Mesenchymal stem cell (in vitro differentiated cells and primary cell): ENCODE data around the gene KRTAP3-2.

Experiments used
- DNase-seq: peaks from one replicate; pipeline ENCODE4 v3.0.0-alpha.2; 2013
- H2AFZ ChIP-seq: one replicate; pipeline ENCODE4 v1.6.1; 2013; ENCODE audit warnings: low read depth, mild to moderate bottlenecking, control low read depth, inconsistent platforms, low read length, moderate library complexity
- H2AK5ac ChIP-seq: 2 replicates; pipeline ENCODE4 v1.6.1; 2013; ENCODE audit warnings: low read length, moderate library complexity, mild to moderate bottlenecking, inconsistent platforms; ENCODE audit not compliant: severe bottlenecking
- H2BK120ac ChIP-seq: one replicate; pipeline ENCODE4 v1.6.1; 2013; ENCODE audit warnings: low read depth, mild to moderate bottlenecking, inconsistent platforms, low read length, moderate library complexity
- H2BK12ac ChIP-seq, 2 experiments: one replicate each; pipeline ENCODE4 v1.6.1; 2013; ENCODE audit warnings: inconsistent platforms in 2 of 2, low read length in 2 of 2, mild to moderate bottlenecking in 2 of 2, moderate library complexity in 2 of 2, control low read depth in 1 of 2
- H2BK15ac ChIP-seq: one replicate; pipeline ENCODE4 v1.6.1; 2013; ENCODE audit warnings: mild to moderate bottlenecking, low read depth, inconsistent platforms; ENCODE audit not compliant: poor library complexity, severe bottlenecking
- H2BK5ac ChIP-seq: 2 replicates; pipeline ENCODE4 v1.6.1; 2013; ENCODE audit warnings: low read depth, mild to moderate bottlenecking, low read length, control low read depth, inconsistent platforms; ENCODE audit not compliant: poor library complexity, severe bottlenecking
- H3K14ac ChIP-seq, 2 experiments: one replicate each; pipeline ENCODE4 v1.6.1; 2013; ENCODE audit warnings: inconsistent platforms in 2 of 2, low read length in 2 of 2, control low read depth in 1 of 2, mild to moderate bottlenecking in 1 of 2, moderate library complexity in 1 of 2
- H3K18ac ChIP-seq, 2 experiments: one replicate each; pipeline ENCODE4 v1.6.1; 2013; ENCODE audit warnings: inconsistent platforms in 2 of 2, low read length in 2 of 2, control low read depth in 1 of 2, low read depth in 1 of 2, mild to moderate bottlenecking in 1 of 2
- H3K23ac ChIP-seq, 2 experiments: one replicate each; pipeline ENCODE4 v1.6.1; 2013; ENCODE audit warnings: inconsistent platforms in 2 of 2, low read length in 2 of 2, mild to moderate bottlenecking in 2 of 2, moderate library complexity in 2 of 2, control low read depth in 1 of 2
- H3K27ac ChIP-seq: 2 replicates; pipeline ENCODE4 v1.5.1; 2013; ENCODE audit warnings: mild to moderate bottlenecking, moderate library complexity, low read length, control low read depth, inconsistent platforms; ENCODE audit not compliant: poor library complexity, severe bottlenecking
- H3K27me3 ChIP-seq, 2 experiments: 2 replicates each; pipeline versions ENCODE4 v1.6.1 to v1.7.0; 2013; ENCODE audit warnings: low read length in 2 of 2, mild to moderate bottlenecking in 2 of 2, moderate library complexity in 2 of 2, control low read depth in 1 of 2, inconsistent platforms in 1 of 2; ENCODE audit not compliant: control insufficient read depth in 1 of 2, insufficient read depth in 1 of 2
- H3K36me3 ChIP-seq, 2 experiments: 2 replicates each; pipeline versions ENCODE4 v1.6.1 to v1.7.0; 2013; ENCODE audit warnings: low read length in 2 of 2, control low read depth in 1 of 2, inconsistent platforms in 1 of 2, low read depth in 1 of 2, mild to moderate bottlenecking in 1 of 2; ENCODE audit not compliant: insufficient read depth in 2 of 2, control insufficient read depth in 1 of 2
- H3K4ac ChIP-seq, 2 experiments: one replicate each; pipeline ENCODE4 v1.6.1; 2013; ENCODE audit warnings: inconsistent platforms in 2 of 2, low read length in 2 of 2, mild to moderate bottlenecking in 2 of 2, moderate library complexity in 2 of 2, control low read depth in 1 of 2, low read depth in 1 of 2
- H3K4me1 ChIP-seq: 2 replicates; pipeline ENCODE4 v1.6.1; 2013; ENCODE audit warnings: low read depth, low read length, control low read depth; ENCODE audit not compliant: control insufficient read depth, insufficient read depth
- H3K4me2 ChIP-seq: 2 replicates; pipeline ENCODE4 v1.6.1; 2013; ENCODE audit warnings: low read length, mild to moderate bottlenecking, inconsistent platforms; ENCODE audit not compliant: poor library complexity, severe bottlenecking
- H3K4me3 ChIP-seq, 2 experiments: 2 replicates each; pipeline versions ENCODE4 v1.5.1 to v1.7.0; 2013; ENCODE audit warnings: low read length in 2 of 2, mild to moderate bottlenecking in 2 of 2, control low read depth in 1 of 2, low read depth in 1 of 2; ENCODE audit not compliant: insufficient read depth in 1 of 2
- H3K79me1 ChIP-seq: replicated peaks from 2 replicates; pipeline ENCODE4 v1.6.1; 2013; ENCODE audit warnings: mild to moderate bottlenecking, control low read depth, low read length, inconsistent platforms; ENCODE audit not compliant: poor library complexity, severe bottlenecking
- H3K9ac ChIP-seq: 2 replicates; pipeline ENCODE4 v1.7.0; 2013; ENCODE audit warnings: mild to moderate bottlenecking, low read length, moderate library complexity
- H3K9me3 ChIP-seq: 2 replicates; pipeline ENCODE4 v1.7.0; 2013; ENCODE audit warnings: mild to moderate bottlenecking, low read length; ENCODE audit not compliant: control insufficient read depth
- H4K8ac ChIP-seq: one replicate; pipeline ENCODE4 v1.6.1; 2013; ENCODE audit warnings: inconsistent platforms, mild to moderate bottlenecking, low read length, moderate library complexity
- H4K91ac ChIP-seq: one replicate; pipeline ENCODE4 v1.6.1; 2013; ENCODE audit warnings: mild to moderate bottlenecking, low read length, inconsistent platforms
- WGBS: methylation state at CpG from one replicate; pipeline ENCODE4 v1.1.7; 2013; ENCODE audit warnings: mixed read lengths; 5-methylcytosine and 5-hydroxymethylcytosine counted together

KRTAP3-2 gene

DNA sequence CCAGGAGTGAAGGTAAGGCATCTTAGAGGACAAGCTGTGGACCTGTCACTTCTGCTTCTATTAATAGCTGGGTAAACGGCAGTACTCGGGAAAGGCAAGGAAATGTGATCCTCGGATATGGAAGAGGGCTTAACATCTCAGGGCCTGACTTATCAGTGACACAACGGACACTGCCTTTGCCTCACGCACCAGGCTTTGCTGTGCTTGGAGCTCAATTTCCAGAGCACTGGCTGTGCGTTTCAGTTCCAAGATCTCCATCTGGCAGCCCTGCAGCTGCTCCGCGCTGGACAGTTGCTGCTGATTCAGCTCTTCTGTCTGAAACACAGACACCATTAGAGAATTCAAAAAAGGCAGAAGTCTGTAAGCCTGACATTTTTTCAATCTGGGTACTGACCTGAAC, 19.1 kb downstream of the KRTAP3-2 start:
- H3K79me1 ChIP-seq, result no peaks in the 10 kb centered on the region
- no peak overlapping the region for H4K91ac ChIP-seq
- H2BK12ac ChIP-seq, result no peak overlapping the region
- WGBS, result 17% methylated on average over 8 of the region's 8 CpGs
- H3K4ac ChIP-seq, result no peak overlapping the region
- H3K23ac ChIP-seq, result no peak overlapping the region
- no peak overlapping the region for H2BK120ac ChIP-seq
- H3K18ac ChIP-seq, result no peak overlapping the region
- no peaks in the 10 kb centered on the region for H3K27me3 ChIP-seq
- no peak overlapping the region for H3K14ac ChIP-seq
- no peak overlapping the region for H2AK5ac ChIP-seq
- no peak overlapping the region for H3K4me2 ChIP-seq
- no peak overlapping the region for H4K8ac ChIP-seq
- peak; percentile 33 for DNase-seq
- H3K27ac ChIP-seq, result no peak overlapping the region
- H2BK15ac ChIP-seq, result no peak overlapping the region
- no peaks in the 10 kb centered on the region for H3K9me3 ChIP-seq
- H2BK5ac ChIP-seq, result no peak overlapping the region
- H2AFZ ChIP-seq, result no peak overlapping the region
- peak overlapping the region; percentile 65 for H3K9ac ChIP-seq
- H3K36me3 ChIP-seq, result no peaks in the 10 kb centered on the region
- peak overlapping the region in 1 of 2 experiments; percentile 50 for H3K4me3 ChIP-seq
- peaks cover 8% of the 10 kb centered on the region for H3K4me1 ChIP-seq

- H4K8ac ChIP-seq, result no peak overlapping the region
- 76% methylated on average over 3 of the region's 3 CpGs for WGBS
These were observed 19.6 kb downstream of the KRTAP3-2 start for GRCh38 chr17:40980117-40980516.

DNA sequence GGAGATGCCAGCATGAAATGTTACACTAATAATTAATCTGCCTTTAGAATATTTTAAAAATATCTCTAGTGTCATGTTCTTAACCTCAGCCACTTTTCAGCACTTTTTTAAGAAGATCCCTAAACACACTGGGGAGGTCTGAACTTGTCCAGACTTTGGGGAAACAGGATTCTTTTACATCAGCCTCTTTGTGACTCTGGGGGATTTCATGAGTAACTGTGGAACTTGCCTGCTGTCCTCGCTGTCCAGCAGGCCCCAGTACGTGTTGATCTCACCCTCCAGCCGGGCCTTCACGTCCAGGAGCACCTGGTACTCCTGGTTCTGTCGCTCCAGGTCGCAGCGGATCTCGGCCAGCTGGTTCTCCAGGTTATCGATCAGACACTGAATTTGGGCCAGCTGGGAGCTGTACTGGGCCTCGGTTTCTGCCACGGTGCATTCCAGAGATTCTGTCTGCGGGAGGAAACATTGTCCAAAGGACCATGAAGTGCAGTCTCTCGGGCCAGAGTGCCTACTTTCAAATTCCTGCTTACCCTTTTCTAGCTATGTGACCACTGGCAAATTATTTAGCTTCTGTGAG, 21.0 kb downstream of the KRTAP3-2 start:
- 92% methylated on average over 13 of the region's 13 CpGs for WGBS
- no peaks in the 10 kb centered on the region for H3K27me3 ChIP-seq
- no peak overlapping the region for H3K23ac ChIP-seq
- no peak for DNase-seq
- no peaks in the 10 kb centered on the region for H3K36me3 ChIP-seq
- no peak overlapping the region for H3K9ac ChIP-seq
- no peak overlapping the region for H2BK120ac ChIP-seq
- no peak overlapping the region for H3K27ac ChIP-seq
- H2BK15ac ChIP-seq, result no peak overlapping the region
- H2BK5ac ChIP-seq, result no peak overlapping the region
- H2BK12ac ChIP-seq, result no peak overlapping the region
- H3K4me3 ChIP-seq, result no peak overlapping the region
- H3K4me2 ChIP-seq, result no peak overlapping the region
- H2AFZ ChIP-seq, result no peak overlapping the region
- H3K18ac ChIP-seq, result no peak overlapping the region
- H3K4me1 ChIP-seq, result peaks cover 8% of the 10 kb centered on the region
- no peaks in the 10 kb centered on the region for H3K79me1 ChIP-seq
- no peak overlapping the region for H3K14ac ChIP-seq
- H2AK5ac ChIP-seq, result no peak overlapping the region
- H3K9me3 ChIP-seq, result no peaks in the 10 kb centered on the region
- no peak overlapping the region for H3K4ac ChIP-seq
- H4K8ac ChIP-seq, result no peak overlapping the region
- H4K91ac ChIP-seq, result no peak overlapping the region

More at GRCh38 chr17:40980117-40980516, 19.6 kb downstream of the KRTAP3-2 start:
- Histone ChIP-seq H2AFZ (no peak overlapping the region), H3K4me1 (peaks cover 8% of the 10 kb centered on the region), H3K9ac (peak overlapping the region; percentile 65), H3K36me3 (no peaks in the 10 kb centered on the region), H3K14ac (no peak overlapping the region), H3K4me3 (peak overlapping the region in 1 of 2 experiments; percentile 50), H3K27me3 (no peaks in the 10 kb centered on the region), H4K91ac (no peak overlapping the region), H2BK15ac (no peak overlapping the region), H3K4me2 (no peak overlapping the region), H3K23ac (no peak overlapping the region), H3K9me3 (no peaks in the 10 kb centered on the region), H3K27ac (no peak overlapping the region), H3K79me1 (no peaks in the 10 kb centered on the region), H3K4ac (no peak overlapping the region), H2BK5ac (no peak overlapping the region), H2AK5ac (no peak overlapping the region), H2BK120ac (no peak overlapping the region), H3K18ac (no peak overlapping the region), H2BK12ac (no peak overlapping the region)
- DNase-seq, result no peak

DNA sequence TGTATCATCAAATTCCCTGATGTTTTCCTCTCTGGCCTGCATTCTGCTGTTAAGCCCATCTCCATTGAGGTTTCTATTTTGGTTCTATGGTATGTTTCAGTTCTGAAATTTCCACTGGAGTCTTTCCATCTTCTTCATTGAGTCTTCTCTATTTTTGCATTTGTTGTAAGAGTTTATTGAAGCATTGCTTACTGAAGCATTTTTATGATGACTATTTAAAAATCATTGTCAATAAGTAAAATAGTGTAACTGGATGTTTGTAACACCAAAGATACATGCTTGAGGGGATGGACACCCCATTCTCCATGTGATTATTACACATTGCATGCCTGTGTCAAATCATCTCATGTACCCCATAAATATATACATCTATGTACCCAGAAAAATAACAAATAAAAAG, 24.2 kb downstream of the KRTAP3-2 start:
- Histone ChIP-seq H3K9ac (no peak overlapping the region), H3K14ac (no peak overlapping the region), H2BK12ac (no peak overlapping the region), H2BK120ac (no peak overlapping the region), H3K79me1 (no peaks in the 10 kb centered on the region), H3K27ac (no peak overlapping the region), H4K8ac (no peak overlapping the region), H3K36me3 (no peaks in the 10 kb centered on the region), H3K23ac (no peak overlapping the region), H3K4me1 (peaks cover 5% of the 10 kb centered on the region), H2AFZ (no peak overlapping the region), H3K4me3 (no peak overlapping the region), H2AK5ac (no peak overlapping the region), H3K4ac (no peak overlapping the region), H2BK5ac (no peak overlapping the region), H2BK15ac (no peak overlapping the region), H4K91ac (no peak overlapping the region), H3K4me2 (no peak overlapping the region), H3K27me3 (no peaks in the 10 kb centered on the region), H3K9me3 (no peaks in the 10 kb centered on the region), H3K18ac (no peak overlapping the region)
- no peak for DNase-seq
